GM23338 (cell line): ENCODE measurements around the gene PLXND1.

Source experiments
- CREB1 ChIP-seq: fragments of 250-450 bp; sonication (Bioruptor Pico); IDR thresholded peaks from 2 replicates; pipeline ENCODE4 v1.5.0; 2020; ENCODE audit warnings: low read depth, mild to moderate bottlenecking, moderate library complexity
- EZH2 ChIP-seq: fragments of 200-600 bp; sonication (generic); IDR thresholded peaks from one replicate; pipeline ENCODE4 v1.8.0; 2017; ENCODE audit warnings: antibody characterized with exemption, mild to moderate bottlenecking, low read depth; ENCODE audit not compliant: unreplicated experiment
- EZH2phosphoT487 ChIP-seq: fragments of 200-600 bp; sonication (generic); IDR thresholded peaks from one replicate; pipeline ENCODE4 v1.8.1; 2018; ENCODE audit warnings: antibody characterized with exemption; ENCODE audit not compliant: unreplicated experiment
- JUNB ChIP-seq: IDR thresholded peaks from one replicate; pipeline ENCODE4 v1.6.1; 2016; ENCODE audit warnings: antibody characterized with exemption; ENCODE audit not compliant: unreplicated experiment
- NANOG ChIP-seq: IDR thresholded peaks from 2 replicates; pipeline ENCODE4 v1.6.1; 2016; ENCODE audit warnings: antibody characterized with exemption, borderline replicate concordance
- POLR2AphosphoS5 ChIP-seq: IDR thresholded peaks from 2 replicates; pipeline ENCODE4 v1.6.1; 2016; ENCODE audit warnings: antibody characterized with exemption, low read depth
- STAT1 ChIP-seq: IDR thresholded peaks from one replicate; pipeline ENCODE4 v1.6.1; 2016; ENCODE audit warnings: antibody characterized with exemption; ENCODE audit not compliant: unreplicated experiment
- ZNF331 ChIP-seq: fragments of 250-450 bp; sonication (Bioruptor Pico); IDR thresholded peaks from 2 replicates; pipeline ENCODE4 v1.5.0; 2020; ENCODE audit warnings: low read depth, mild to moderate bottlenecking, moderate library complexity
- TF ChIP-seq, protein P1 (sequence below), 2 experiments: fragments of 200-600 bp in 1 of 2; sonication (generic) in 1 of 2; conservative IDR thresholded peaks; 2 replicates each; pipeline versions ENCODE4 v1.5.1 to v1.6.1; 2016 to 2017; ENCODE audit warnings: antibody characterized with exemption in 2 of 2, low read depth in 2 of 2, mild to moderate bottlenecking in 2 of 2, moderate library complexity in 1 of 2
- TF ChIP-seq, protein P2 (sequence below): IDR thresholded peaks from one replicate; pipeline ENCODE4 v1.6.1; 2018; ENCODE audit warnings: antibody characterized with exemption; ENCODE audit not compliant: unreplicated experiment
- TF ChIP-seq, protein P3 (sequence below): IDR thresholded peaks from 2 replicates; pipeline ENCODE4 v1.6.1; 2016; ENCODE audit warnings: antibody characterized with exemption

DNA sequence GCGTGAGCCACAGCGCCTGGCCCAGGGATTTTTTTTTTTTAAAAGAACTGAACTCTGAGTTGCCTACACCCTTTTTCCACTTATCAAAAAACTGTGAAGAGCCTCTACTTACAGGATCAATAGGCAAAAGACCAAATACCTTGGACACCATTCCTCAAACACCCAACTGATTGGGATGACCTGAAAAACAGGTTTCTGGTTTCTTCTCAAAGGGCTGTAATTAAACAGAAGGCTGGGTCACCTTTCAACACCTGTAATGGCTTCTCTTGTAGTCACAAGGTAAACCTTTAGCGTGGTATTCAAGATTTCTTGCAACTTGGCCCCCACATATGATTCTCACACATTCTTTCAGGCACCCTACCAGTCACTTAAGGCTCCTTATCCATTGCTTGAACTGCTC is 38.4 kb upstream of the PLXND1 start:
- no peak for TF ChIP-seq STAT1
- TF ChIP-seq, protein P1, sequence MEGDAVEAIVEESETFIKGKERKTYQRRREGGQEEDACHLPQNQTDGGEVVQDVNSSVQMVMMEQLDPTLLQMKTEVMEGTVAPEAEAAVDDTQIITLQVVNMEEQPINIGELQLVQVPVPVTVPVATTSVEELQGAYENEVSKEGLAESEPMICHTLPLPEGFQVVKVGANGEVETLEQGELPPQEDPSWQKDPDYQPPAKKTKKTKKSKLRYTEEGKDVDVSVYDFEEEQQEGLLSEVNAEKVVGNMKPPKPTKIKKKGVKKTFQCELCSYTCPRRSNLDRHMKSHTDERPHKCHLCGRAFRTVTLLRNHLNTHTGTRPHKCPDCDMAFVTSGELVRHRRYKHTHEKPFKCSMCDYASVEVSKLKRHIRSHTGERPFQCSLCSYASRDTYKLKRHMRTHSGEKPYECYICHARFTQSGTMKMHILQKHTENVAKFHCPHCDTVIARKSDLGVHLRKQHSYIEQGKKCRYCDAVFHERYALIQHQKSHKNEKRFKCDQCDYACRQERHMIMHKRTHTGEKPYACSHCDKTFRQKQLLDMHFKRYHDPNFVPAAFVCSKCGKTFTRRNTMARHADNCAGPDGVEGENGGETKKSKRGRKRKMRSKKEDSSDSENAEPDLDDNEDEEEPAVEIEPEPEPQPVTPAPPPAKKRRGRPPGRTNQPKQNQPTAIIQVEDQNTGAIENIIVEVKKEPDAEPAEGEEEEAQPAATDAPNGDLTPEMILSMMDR (conservative IDR thresholded peaks at IDR 0.05; ENCODE audit: low read depth in 2 of 2) = no peak
- TF ChIP-seq POLR2AphosphoS5 = no peak
- no peak for TF ChIP-seq CREB1 (CRISPR knock-in tag)
- TF ChIP-seq EZH2phosphoT487 = no peak
- TF ChIP-seq, protein P2, sequence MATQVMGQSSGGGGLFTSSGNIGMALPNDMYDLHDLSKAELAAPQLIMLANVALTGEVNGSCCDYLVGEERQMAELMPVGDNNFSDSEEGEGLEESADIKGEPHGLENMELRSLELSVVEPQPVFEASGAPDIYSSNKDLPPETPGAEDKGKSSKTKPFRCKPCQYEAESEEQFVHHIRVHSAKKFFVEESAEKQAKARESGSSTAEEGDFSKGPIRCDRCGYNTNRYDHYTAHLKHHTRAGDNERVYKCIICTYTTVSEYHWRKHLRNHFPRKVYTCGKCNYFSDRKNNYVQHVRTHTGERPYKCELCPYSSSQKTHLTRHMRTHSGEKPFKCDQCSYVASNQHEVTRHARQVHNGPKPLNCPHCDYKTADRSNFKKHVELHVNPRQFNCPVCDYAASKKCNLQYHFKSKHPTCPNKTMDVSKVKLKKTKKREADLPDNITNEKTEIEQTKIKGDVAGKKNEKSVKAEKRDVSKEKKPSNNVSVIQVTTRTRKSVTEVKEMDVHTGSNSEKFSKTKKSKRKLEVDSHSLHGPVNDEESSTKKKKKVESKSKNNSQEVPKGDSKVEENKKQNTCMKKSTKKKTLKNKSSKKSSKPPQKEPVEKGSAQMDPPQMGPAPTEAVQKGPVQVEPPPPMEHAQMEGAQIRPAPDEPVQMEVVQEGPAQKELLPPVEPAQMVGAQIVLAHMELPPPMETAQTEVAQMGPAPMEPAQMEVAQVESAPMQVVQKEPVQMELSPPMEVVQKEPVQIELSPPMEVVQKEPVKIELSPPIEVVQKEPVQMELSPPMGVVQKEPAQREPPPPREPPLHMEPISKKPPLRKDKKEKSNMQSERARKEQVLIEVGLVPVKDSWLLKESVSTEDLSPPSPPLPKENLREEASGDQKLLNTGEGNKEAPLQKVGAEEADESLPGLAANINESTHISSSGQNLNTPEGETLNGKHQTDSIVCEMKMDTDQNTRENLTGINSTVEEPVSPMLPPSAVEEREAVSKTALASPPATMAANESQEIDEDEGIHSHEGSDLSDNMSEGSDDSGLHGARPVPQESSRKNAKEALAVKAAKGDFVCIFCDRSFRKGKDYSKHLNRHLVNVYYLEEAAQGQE = no peak
- TF ChIP-seq EZH2 = no peak
- no peak for TF ChIP-seq JUNB
- TF ChIP-seq, protein P3, sequence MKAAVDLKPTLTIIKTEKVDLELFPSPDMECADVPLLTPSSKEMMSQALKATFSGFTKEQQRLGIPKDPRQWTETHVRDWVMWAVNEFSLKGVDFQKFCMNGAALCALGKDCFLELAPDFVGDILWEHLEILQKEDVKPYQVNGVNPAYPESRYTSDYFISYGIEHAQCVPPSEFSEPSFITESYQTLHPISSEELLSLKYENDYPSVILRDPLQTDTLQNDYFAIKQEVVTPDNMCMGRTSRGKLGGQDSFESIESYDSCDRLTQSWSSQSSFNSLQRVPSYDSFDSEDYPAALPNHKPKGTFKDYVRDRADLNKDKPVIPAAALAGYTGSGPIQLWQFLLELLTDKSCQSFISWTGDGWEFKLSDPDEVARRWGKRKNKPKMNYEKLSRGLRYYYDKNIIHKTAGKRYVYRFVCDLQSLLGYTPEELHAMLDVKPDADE = no peak
- no peak for TF ChIP-seq ZNF331 (CRISPR knock-in tag)
- TF ChIP-seq NANOG = no peak
